Activated CD4-positive, alpha-beta T cell treated with anti-CD3 and anti-CD28 coated beads, Interleukin-2, amount 50 U/mL, for 24 hours (primary cell): ENCODE results near the gene RPS10.
A peak's percentile ranks its signal among the peaks of the same experiment; 100 is the strongest.

ENCODE experiments used
- DNase-seq, 2 donors: peaks; one replicate each; pipeline ENCODE4 v3.0.0-alpha.2; 2020; ENCODE audit warnings: low read depth in 1 of 2, low spot score in 1 of 2

RPS10 gene

DNA sequence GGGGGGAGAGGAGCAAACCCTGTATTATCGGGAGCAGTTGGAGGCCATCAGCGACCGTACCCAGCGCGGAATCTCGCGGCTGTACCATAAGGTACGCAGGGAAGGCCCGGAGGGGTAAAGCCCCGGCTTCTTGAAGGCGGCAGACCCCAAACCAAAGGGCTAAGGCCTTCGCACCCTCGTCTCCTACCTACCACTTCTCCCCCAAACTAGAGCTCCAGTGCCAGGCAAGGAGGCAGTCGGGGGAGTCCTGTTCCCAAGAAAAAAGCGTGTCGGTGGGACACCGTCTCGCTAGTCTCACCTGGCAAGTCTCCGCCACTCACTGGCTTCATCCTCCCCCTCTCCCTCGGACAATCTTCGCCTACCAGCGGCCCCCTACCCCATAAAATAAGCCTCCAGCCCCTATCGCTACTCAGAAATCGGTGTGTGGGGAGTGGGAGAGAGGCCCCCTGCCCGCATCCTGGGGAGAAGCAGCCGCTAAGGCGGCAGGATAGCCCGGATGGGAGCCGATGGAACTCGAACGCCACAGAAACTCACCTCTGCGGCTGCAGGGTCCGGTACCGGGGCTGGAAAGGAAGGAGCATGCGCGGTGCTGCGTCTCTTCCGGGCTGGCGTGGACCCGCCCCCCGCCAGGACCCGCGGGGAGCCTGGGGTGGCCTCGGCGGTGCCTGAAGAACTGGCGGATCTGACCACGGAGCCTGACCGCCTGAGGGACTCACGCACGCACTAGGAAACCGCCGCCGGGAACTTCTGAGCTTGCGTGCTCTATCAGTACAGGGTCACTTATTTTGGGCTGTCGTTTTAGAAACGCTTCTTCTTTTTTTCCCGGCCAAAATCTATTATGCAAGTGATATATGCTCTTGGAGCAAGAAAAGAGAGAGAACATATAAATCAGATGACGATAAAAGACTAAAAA lies at the start of gene RPS10:
TSS of gene RPS10 (minus strand) at position 572 of the 913 bp plus-strand sequence. CDS start 848 bp downstream, outside the sequence.
- DNase-seq = peak; percentile 85 to 89

DNA sequence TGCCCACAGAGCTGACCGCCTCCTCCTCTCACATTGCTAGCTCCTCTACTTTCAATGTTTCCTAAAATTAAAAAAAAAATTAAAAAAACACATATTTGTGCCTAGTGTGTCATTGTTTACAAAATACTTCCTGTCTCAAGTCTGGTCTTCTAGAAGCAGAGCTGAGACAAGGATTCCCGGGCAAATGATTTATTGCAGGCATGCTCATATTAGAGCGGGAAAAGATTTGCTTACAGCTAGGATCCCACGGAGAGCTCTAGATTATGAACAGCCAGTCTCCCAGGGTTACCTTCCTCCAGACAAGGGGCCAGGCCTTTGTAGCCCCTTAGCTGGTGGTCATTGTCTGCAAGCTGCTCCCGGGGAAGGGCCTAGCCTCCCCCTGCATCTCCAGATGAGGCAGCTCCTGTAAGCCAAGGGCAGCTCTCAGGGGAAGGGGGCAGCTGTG lies 49.4 kb upstream of the RPS10 start:
- no peak for DNase-seq

DNA sequence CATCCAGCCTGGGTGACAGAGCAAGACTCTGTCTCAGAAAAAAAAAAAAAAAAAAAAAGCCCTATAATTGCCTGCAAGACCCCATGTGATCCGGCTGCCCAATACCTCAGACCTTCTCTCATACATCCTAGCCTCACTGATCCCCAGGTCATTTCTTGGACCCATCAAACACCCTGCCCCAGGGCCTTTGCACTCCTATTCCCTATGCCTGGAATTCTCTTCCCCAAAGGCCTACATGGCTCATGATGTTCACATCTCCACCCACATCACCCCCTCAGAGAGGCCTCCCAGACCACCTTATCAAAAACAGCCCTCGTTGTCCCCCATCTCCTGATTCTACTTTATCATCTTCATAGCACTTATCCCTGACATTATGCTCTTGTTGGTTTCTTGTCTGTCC lies 48.9 kb upstream of the RPS10 start:
- DNase-seq = no peak

DNA sequence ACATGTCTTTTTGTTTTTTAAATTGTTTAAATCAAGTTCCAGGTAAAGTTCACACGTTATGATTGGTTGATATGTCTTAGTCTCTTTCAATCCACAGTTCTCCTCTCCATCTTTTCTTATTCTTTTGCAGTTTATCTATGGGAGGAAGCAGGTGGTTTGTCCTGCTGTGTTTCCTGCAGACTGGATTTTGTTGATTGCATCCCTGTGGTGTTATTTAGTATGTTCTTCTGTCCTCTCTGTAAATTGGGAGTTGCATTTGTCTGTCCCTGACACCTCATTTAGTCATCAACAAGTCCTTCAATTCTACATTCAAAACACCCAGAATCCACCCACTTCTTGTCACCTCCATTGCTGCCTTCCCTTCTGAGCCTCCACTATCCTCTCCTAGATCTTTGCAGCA lies 48.1 kb upstream of the RPS10 start:
- no peak for DNase-seq

DNA sequence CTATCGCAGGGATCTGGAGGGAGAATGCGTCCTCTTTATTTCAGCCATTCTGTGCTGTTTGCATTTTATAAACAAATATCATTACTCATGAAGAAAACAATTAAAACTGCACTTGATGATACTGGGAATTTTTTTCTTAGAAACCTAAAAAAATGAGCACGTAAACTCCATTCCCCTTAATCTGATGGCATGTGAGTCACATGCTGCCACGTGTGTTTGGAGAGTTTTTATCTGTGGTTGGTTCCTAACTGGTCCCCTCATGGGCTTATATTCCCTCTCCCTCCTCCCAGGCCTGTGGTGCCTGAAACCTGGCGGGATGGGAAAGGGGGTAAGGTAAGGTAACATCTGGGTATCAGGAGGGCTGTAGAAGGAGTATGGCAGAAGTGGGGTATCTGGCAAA lies 46.6 kb upstream of the RPS10 start:
- DNase-seq = no peak

DNA sequence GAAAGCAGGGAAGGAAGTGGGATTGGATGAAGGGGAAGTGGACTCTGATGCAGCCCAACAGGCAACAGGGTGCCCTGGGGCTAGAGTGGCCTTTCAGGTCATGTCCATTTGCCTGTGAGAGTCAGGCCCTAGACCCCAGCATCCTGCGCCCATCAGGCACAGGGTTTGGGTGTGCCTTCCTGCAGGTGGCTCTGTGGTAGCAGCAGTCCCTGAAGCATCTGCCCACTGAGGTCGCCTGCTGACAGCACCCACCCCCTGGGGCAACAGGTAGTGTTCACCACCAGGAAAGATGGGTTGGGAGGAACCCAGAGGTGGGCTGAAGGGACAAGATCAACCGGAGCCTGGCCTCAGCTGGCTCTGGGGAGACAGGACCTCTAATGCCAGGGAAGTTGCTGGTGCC lies 43.6 kb upstream of the RPS10 start:
- DNase-seq = no peak

DNA sequence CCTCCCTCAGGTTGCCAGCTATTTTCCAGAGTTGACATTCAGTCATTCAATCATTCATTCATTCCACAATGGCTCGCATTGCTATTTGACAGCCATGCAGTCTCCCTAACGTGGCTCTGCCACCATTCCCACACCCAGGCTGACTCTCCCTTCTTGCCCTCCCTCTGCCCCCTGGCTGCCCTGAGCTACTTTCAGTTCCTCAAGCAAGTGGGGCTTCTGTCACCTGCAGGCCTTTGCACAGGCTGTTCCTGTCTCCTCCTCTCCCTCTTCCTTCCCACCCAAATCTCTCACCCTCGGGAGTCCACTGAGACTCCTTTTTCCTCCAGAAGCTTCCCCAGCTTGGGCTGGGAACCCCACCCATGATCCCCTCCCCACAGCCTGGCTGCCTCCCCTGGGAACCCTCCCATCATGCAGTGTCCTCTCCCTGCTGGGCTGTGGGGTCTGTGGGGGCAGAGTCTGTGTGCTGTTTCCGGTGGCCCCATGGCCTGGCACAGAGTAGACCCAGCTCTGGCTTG lies 42.6 kb upstream of the RPS10 start:
- DNase-seq = no peak

DNA sequence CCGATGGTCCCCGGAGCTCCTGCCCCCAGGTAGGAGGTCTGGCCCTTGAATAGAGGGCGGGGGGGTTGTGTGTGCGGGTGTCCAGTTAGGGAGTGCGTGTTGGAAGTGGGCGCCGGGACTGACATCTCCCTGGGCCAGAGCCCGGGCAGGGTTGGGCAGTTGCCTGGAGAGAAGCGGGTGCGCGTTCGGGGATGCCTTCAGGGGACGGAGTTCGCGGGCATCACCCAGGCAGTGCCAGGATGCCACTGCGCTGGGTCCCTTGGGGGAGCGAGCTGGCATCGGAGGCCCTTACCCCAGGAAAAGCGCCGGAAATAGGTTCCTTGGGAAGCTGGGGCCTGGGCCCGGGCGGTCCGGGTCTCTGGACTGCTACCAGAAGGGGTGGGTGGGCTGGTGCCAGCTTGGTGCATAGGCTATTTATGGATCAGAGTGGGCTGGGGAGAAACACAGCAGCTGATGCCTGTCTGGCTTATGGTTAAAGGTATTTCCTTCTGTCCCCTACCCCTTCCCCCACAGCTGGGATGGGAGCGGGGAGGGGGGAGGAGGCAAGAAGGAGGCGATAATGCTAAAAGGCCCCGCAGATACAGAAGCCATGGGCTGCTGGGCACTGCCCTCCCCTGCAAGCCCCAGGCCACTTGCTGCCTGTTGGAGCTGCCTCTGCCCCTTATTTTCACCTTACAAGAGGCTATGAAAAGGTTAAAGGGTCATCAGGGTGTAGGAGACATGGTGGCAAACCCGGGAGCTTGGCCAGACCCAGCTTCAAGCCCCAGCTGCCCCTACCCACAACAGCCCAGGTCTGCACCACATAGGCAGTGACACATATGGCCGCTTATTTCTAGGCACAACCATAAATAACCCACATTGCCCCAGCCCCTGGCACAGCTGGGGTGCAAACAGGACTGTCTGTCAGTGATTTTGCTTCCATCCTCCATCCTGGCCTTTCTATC lies 40.6 kb upstream of the RPS10 start:
- no peak for DNase-seq

DNA sequence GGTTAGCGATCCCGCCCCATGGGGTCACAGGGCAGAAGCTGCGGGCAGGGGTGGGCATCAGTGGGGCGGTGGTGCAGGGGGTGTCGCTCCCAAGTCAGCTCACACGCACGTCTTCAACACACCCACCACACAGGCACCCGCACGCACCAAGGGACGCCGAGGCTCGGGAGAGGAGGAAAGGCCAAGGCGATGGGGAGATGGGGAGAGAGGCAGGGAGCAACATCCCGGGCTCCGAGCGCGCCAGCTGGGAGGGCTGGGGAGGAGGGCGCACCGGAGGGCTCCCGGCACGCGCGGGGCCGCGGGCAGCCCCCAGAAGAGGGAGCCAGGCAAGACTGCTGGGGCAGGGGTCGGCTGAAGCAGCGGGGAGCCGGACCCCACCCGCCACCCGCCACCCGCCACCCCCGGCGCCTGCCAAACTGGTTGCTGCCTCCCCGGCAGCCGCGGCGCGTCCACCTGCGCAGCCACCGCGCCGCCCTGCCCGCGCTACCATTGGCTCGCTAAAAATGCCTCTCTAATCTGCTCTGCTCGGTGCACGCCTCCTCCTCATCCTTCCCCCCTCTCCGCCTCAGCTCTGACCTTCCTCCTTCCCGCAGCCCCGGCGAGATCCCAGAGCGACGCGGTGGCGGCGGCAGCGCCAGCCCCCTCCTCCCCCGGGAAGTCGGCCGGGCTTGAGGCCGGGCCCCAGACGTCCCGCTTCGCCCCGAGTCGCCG lies 39.8 kb upstream of the RPS10 start, which contains the start of gene PACSIN1:
TSS of gene PACSIN1 (plus strand) at position 546 of the 711 bp plus-strand sequence. CDS start 60,230 bp downstream, outside the sequence.
- DNase-seq = no peak

DNA sequence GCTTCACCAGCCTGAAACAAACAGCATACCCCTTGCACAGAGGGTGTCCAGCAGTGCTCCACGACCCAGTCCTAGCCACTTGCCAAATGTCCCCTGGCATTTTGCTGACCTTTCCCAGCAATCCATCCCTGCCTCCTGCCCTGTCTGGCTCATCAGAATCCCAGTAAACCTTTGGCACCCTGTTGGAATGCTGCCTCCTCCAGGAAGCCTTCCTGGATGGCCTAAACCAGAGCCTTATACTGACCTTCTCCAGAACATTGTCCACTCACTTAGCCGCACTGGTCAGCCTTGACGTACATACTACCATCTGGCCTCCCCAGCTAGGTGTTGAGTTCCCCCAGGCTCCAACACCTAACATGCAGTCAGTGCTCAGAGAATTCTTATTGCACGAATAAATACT lies 38.0 kb upstream of the RPS10 start:
- no peak for DNase-seq

DNA sequence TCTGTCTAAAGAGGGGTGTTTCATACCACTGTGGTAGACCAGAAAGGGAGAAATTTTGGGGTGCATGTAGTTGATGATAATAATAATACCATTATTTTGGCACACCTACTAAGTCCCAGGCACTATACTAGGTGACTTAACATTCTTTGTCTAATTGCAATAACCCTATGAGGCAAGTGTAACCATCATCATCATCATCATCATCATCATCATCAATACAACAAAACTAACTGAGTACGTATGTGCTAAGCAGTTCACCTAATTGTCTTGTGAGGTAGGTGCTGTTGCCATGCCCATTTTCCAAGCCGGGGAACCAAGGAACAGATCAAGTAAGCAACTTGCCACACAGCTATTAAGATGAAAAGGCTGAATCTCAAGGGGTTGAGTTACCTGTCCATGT lies 37.4 kb upstream of the RPS10 start:
- no peak for DNase-seq

DNA sequence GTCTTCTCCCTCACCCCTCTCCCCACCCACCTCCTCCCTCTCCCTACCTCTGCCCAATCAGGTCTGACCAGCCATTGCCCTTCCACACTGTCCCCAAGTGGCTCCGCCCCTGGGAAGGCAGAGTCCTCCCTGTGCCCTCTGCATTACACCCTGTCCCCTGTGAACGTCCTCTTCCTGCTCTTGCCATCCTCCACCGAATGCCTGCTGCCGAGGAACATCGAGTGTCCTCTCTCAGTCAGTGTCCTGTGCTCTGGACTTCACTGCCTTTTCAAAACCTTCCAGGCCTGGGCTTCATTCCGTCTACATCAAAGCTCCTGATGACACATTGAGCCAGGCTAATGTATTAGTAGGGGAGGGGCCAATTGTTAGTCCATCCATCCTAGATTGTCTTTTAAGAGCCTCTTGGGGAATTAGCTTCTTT lies 36.7 kb upstream of the RPS10 start:
- DNase-seq = no peak

DNA sequence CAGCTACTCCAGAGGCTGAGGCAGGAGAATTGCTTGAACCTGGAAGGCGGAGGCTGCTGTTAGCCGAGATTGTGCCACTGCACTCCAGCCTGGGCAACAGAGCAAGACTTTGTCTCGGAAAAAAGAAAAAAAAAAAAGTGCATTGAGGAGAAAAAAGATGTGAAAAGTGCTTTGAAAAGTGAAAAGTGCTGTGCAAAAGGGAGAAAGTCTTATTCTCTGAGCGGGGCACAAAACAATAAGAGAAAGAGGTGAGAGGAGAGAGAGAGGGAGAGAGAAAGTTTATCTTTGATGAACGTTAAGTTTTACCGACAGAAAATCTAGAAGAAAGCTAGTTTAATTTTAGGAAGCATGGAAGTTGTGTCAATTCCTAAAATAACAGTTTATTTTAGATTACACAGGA lies 36.1 kb upstream of the RPS10 start:
- no peak for DNase-seq

DNA sequence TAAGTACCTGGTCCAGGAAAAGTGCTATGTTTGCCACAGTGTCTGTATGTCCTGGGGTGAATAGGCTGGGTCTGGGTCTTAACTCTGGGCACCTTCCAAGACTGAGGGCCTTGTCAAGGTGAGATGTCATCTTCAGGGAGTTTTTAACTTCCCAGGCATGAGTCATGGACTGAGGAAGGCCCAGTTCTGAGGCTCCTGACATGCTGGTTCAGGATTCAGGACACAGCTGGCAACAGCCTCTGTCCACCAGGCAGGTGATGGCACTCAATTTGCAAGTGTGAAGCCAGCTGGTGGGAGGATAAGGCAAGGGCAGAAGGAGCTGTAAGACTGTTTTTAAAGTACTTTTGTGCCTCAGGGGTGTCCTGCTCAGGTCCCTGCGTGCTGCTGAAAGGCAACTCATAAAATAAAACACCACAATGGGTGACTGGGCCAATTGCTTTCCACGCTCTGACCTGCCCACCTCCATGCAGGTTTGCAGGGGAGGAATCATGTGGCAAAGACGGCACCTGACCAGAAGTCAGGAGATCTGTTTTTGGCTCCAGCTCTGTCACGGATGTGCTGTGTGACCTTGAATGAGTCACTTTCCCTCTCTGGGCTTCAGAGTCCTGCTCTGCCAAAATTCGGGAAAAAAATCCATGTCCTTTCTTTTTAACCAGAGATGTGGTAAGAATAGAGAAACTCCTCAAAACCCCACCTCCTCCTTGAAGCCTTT lies 35.1 kb upstream of the RPS10 start:
- no peak for DNase-seq

DNA sequence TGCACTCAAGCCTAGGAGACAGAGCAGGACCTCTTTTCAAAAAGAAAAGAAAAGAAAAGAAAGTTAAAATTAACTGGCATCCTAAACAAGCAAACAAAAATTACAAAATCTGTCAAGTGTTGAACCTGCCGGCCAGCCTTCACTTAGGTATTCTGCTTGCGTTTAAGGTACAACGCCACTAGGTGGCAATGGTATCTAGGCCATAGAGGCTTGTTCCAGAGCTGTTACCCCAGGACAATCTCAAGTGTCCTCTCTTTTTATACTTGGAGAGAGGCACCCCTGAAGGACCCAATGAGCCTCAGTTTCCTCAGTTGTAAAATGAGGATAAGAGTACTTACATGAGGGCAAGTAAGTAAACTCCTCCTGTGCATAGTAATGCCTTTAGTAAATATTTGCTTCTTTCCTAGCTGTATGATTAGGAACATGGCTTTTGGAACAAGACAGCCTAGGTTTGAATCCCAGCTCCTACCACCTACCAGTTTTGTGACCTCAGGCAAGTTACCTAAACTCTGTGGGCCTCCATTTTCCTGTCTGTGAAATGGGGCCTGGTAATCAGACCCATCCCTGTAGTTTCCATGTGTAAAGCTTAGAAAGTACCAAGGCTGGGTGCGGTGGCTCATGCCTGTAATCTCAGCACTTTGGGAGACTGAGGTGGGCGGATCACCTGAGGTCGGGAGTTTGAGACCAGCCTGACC lies 34.2 kb upstream of the RPS10 start:
- peak in 1 of 2 donors; percentile 39 for DNase-seq

DNA sequence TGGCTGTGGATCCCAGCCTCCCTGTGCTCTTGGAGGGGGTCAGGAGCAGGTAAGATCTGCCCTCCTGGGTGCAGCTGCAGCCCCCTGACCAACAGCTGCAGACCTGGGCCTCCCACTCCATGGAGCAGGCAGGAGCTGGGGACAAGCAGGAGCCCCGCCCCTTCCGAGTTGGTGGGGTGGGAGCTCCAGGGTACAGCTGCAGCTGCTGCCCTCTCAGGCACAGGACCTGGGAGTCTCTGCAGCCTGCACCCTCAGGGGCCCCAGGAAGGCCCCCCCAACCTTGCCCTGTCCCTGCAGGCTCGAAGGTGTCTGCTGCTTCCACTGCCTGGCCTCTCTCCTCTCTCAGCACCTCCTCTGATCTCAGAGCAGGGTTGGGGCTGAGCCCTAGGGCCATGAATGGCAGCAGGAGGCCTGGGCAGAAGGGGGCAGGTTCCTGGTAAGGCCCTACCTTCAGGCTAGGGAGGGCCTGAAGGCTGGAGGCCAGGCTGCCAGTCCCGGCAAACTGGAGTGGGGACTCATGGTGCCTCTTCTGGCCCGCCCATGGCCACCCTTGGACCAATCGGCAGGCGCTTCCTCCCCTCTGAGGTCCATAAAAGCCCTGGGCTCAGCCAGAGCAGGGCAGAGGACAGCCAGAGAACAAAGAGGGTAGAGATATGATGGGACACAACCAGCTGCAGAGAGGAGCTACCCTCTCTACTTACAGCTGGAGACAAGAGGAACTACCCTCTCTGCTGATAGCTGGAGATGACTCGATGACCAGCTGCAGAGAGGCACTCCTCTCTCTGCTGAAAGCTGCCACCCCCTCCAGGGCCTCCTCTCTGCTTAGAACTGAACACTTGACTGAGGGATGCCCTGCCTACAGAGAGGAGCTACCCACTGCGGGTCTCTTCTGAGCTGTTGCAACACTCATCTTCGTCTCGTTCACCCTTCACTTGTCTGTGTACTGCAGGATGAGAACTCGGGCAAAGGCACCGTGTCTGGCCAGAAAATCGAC lies 32.2 kb upstream of the RPS10 start:
- no peak for DNase-seq

DNA sequence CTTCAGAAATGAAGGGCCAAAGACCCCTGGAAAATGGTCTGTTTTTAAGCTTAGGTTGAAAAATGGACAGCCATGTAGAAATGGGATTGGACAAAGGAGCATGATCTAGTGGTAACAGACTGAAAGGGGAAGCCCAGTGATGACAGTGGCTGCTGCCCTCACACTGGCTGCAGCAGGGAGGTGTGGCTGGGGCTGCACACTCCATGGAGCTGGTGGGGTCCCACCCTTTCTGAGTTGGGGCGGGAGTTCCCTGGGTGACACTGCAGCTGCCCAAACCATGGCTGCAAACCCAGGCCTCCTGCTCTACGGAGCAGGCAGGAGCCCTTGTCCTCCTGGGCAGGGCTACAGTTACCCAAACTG lies 31.5 kb upstream of the RPS10 start:
- DNase-seq = no peak

DNA sequence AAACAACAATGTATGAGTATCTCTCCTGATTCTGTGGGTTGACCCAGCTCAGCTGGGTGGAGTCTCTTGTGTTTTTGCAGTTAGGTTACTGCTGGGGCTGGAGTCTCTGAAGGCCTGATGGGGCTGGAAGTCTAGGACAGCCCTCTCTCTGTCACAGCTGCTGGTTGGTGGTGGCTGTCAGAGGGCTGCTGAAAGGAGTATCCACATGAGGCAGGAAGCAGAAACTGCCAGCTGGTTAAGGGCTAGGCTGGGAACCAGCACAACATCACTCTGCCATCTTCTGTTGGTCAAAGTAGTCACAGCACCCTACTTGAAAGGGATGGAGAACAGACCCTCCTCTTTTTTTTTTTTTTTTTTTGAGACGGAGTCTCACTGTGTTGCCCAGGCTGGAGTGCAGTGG lies 30.0 kb upstream of the RPS10 start:
- no peak for DNase-seq
